Thymus (tissue), 14 donors: Measurements from ENCODE around the gene CYP27B1. TPM values are rescaled to one million over a fixed set of nuclear protein-coding genes. Genes with fewer than 3 reads are reported as not detected.
A peak's percentile ranks its signal among the peaks of the same experiment; 100 is the strongest.

ENCODE experiments used
- DNase-seq, 9 donors: peaks; one replicate each; pipeline ENCODE4 v3.0.0-alpha.2; 2013; ENCODE audit warnings: low spot score in 9 of 9, low read depth in 6 of 9, missing footprints in 1 of 9
- H3K27ac ChIP-seq, 2 donors: one replicate each; pipeline ENCODE4 v1.5.1; 2013; ENCODE audit warnings: control low read depth in 1 of 2, low read depth in 1 of 2, low read length in 1 of 2, mild to moderate bottlenecking in 1 of 2, moderate library complexity in 1 of 2
- H3K27me3 ChIP-seq, 2 donors: one replicate each; pipeline ENCODE4 v1.5.1; 2013; ENCODE audit warnings: low read length in 1 of 2; ENCODE audit not compliant: control insufficient read depth in 2 of 2, insufficient read depth in 1 of 2
- H3K36me3 ChIP-seq, 2 donors: one replicate each; pipeline ENCODE4 v1.5.1; 2013; ENCODE audit warnings: low read length in 1 of 2, mild to moderate bottlenecking in 1 of 2, moderate library complexity in 1 of 2; ENCODE audit not compliant: control insufficient read depth in 2 of 2, insufficient read depth in 2 of 2
- H3K4me1 ChIP-seq, 2 donors: one replicate each; pipeline ENCODE4 v1.5.1; 2013; ENCODE audit warnings: low read length in 2 of 2; ENCODE audit not compliant: control insufficient read depth in 2 of 2, insufficient read depth in 2 of 2
- H3K4me3 ChIP-seq, 2 donors: one replicate each; pipeline ENCODE4 v1.5.1; 2013; ENCODE audit warnings: low read length in 2 of 2, control low read depth in 1 of 2, mild to moderate bottlenecking in 1 of 2
- H3K9me3 ChIP-seq, 2 donors: one replicate each; pipeline ENCODE4 v1.5.1; 2013; ENCODE audit warnings: low read length in 1 of 2, mild to moderate bottlenecking in 1 of 2; ENCODE audit not compliant: control insufficient read depth in 2 of 2, insufficient read depth in 1 of 2
- WGBS: extraction: QIAGEN DNeasy Blood & Tissue Kit; methylation state at CpG from one replicate; pipeline ENCODE4 v1.1.7; 2013; 5-methylcytosine and 5-hydroxymethylcytosine counted together
- long read RNA-seq, 10 donors: transcript quantifications; one replicate each; lab custom pipeline, GENCODE V29; 2026
- polyA plus RNA-seq: library from polyadenylated mRNA; stranded (reverse); fragments of 200-250 nt; gene quantifications from one replicate; pipeline ENCODE4 v1.2.3, GENCODE V29; 2013
- total RNA-seq: library from RNA; stranded (reverse); fragments of 120-200 nt; gene quantifications from one replicate; pipeline ENCODE4 v1.2.4, GENCODE V29; 2013
- donor health status: healthy.

The CYP27B1 gene, protein sequence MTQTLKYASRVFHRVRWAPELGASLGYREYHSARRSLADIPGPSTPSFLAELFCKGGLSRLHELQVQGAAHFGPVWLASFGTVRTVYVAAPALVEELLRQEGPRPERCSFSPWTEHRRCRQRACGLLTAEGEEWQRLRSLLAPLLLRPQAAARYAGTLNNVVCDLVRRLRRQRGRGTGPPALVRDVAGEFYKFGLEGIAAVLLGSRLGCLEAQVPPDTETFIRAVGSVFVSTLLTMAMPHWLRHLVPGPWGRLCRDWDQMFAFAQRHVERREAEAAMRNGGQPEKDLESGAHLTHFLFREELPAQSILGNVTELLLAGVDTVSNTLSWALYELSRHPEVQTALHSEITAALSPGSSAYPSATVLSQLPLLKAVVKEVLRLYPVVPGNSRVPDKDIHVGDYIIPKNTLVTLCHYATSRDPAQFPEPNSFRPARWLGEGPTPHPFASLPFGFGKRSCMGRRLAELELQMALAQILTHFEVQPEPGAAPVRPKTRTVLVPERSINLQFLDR
- 0.42 TPM for total RNA-seq
- polyA plus RNA-seq: 0.82 TPM
- long read RNA-seq, donor 1: 0 reads
- long read RNA-seq, donor 2: 0 reads
- long read RNA-seq, donor 3, partial matches to known transcripts: 0 of 1 reads
- long read RNA-seq, donor 3, other reads (novel, unspliced or antisense): 0 of 1 reads
- long read RNA-seq, donor 4: 0 reads
- long read RNA-seq, donor 5: 0 reads
- long read RNA-seq, donor 6: 0 reads
- long read RNA-seq, donor 7: 0 reads
- long read RNA-seq, donor 8: 0 reads
- long read RNA-seq, donor 9: 0 reads
- long read RNA-seq, donor 10: 0 reads

GRCh38 chr12:57766464-57767304, at the start of gene CYP27B1:
CYP27B1 (minus strand) TSS chr12:57767078; CDS start chr12:57767041, 37 bp downstream.
- H3K27me3 ChIP-seq: peaks cover 46 to 58% of the 10 kb centered on the region in 2 donors
- DNase-seq: no peak

DNA sequence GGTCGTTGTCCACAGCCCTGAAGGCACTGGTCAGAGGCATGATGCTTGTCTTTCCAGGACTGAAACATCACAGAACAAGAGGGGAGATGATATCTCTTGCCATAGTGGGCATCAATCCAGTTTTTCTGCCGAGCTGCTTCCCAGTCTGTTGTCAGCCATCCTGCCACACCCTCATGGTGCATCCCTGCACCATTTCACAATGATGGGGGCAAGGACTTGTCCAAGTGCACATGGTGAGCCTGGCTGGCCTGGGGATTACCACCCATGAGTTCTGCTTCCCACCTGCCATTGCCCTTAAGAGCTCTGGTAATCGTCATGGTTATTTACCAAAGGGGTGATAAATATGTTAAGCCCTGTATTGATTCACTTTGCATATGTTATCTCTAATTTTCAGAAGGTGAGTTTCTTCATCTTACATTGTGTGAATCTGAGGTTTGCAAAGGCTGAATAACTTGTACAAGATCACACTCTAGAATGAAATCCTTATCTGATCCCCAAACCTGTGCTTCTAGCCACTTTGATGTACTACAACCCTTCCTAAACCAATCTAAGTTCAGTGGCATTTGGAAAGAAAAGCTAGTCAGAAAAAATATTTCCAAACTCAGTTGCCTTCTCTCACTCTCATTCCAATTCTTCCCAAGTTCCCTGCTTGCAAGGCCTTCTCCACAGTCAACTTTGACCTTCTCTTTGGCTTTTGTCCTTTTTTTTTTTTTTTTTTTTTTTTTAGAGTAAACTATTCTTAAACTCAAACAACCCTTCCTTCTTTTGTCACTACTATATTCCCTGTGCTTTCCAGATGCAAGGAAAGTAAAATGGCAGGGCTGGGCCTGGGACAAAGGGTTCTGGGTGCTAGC, 49.4 kb upstream of the CYP27B1 start:
- H3K4me3 ChIP-seq: no peak overlapping the region
- DNase-seq: no peak
- H3K9me3 ChIP-seq: no peaks in the 10 kb centered on the region
- H3K4me1 ChIP-seq: peaks cover 4 to 11% of the 10 kb centered on the region in 2 donors
- peaks cover 14 to 32% of the 10 kb centered on the region in 2 donors for H3K36me3 ChIP-seq
- 91% methylated on average over 3 of the region's 3 CpGs for WGBS
- no peak overlapping the region for H3K27ac ChIP-seq
- H3K27me3 ChIP-seq: no peaks in the 10 kb centered on the region

More at GRCh38 chr12:57766464-57767304, at the start of gene CYP27B1:
- H3K36me3 ChIP-seq: peaks cover 0 to 4% of the 10 kb centered on the region in 2 donors
- H3K9me3 ChIP-seq: peaks cover 0 to 14% of the 10 kb centered on the region in 2 donors
- H3K4me3 ChIP-seq: peak within 1 kb of the TSS in 1 of 2 donors; percentile 45
- 13% methylated on average over 38 of the region's 38 CpGs for WGBS
- H3K4me1 ChIP-seq: peaks cover 10 to 39% of the 10 kb centered on the region in 2 donors
- no peak within 1 kb of the TSS for H3K27ac ChIP-seq

DNA sequence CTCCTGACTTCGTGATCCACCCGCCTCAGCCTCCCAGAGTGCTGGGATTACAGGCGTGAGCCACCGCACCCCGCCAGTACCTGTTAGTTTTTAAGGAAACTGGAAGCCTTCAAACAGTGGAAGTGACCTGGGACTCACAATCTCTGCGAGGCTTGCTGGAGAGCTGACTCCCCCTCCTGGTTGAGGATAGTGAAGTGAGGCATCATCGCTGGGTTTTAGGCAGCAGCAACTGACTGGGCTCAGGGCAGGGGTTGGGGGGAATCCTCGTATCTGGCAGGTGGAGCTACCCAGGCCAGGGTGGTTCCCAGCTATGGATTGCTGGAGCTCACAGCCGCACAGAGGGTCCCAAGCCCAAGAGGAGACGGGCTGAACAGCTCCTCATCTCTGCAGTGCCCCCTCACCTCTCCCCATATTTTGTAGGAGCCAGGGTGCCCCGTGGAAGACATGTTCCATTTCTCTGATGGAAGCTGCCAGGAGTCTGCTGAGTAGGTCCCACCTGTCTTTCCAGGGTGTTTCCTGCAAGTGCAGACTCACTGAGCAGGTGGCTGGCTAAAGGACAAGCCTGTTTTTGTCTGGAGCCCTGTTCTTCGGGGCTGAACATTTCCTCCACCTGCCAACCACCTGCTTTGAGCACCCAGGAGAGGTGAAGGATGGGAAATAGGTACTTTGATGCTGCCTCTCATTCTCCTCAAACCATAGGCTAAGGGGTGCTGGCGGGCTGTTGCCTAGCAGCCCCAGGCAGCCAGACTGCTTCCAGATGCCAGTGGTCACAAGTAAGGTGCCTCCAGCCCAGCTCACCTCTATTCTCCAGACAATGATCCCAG, 48.5 kb upstream of the CYP27B1 start:
- 94% methylated on average over 13 of the region's 13 CpGs for WGBS
- peaks cover 4 to 11% of the 10 kb centered on the region in 2 donors for H3K4me1 ChIP-seq
- no peak overlapping the region for H3K27ac ChIP-seq
- H3K36me3 ChIP-seq: peaks cover 14 to 26% of the 10 kb centered on the region in 2 donors
- H3K27me3 ChIP-seq: no peaks in the 10 kb centered on the region
- no peak overlapping the region for H3K4me3 ChIP-seq
- no peak for DNase-seq
- H3K9me3 ChIP-seq: no peaks in the 10 kb centered on the region

- DNase-seq: no peak
- H3K4me3 ChIP-seq: no peak overlapping the region
- peaks cover 4 to 11% of the 10 kb centered on the region in 2 donors for H3K4me1 ChIP-seq
- no peaks in the 10 kb centered on the region for H3K9me3 ChIP-seq
- WGBS: 93% methylated on average over 17 of the region's 17 CpGs
- H3K27me3 ChIP-seq: no peaks in the 10 kb centered on the region
- H3K27ac ChIP-seq: no peak overlapping the region
- H3K36me3 ChIP-seq: peaks cover 15 to 18% of the 10 kb centered on the region in 2 donors
Measured at GRCh38 chr12:57813971-57814772, 47.3 kb upstream of the CYP27B1 start.

DNA sequence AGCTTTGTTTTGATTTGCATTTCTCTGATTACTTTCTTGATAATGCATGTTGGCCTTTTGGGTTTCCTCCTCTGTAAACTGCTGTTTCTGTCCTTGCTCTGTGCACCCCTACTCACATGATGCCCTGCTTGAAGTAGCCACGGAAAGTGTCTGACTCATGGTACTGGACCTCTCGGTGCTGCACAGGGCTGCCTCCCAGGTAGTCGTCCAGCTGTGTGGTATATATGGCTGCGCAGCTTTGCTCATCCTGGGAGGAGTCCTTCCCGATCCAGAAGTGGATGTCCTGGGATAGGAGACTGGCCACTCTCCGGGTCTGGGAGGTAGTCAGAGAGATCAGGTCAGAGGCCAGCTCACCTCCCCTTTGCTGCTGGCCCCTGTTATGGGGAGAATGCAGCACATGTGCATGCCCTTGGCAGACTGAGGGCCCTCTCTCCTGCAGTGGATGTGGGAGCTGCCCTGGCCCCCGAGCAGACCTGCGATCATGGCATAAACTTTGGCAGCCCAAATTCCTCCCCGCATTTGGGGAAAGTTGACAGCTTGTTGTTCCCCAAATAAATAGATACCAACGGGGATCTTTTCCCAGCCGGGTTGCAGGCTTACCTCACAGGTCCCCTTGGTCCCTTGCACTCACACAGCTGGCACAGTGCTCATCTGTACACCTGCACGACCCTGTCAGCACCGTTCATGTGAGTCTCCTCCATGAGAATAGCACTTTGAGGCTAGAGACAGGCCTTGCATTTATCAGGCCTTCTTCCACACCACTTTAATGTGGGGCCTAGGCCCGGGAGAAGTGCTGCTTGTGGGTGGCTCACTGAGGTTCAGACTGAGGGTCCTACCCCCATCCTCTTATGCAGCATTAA, 46.5 kb upstream of the CYP27B1 start:
- Histone ChIP-seq H3K4me3 (no peak overlapping the region), H3K36me3 (peaks cover 9 to 13% of the 10 kb centered on the region in 2 donors), H3K27ac (no peak overlapping the region), H3K4me1 (peaks cover 4 to 11% of the 10 kb centered on the region in 2 donors), H3K9me3 (no peaks in the 10 kb centered on the region), H3K27me3 (no peaks in the 10 kb centered on the region)
- 95% methylated on average over 14 of the region's 14 CpGs for WGBS
- DNase-seq: no peak

GRCh38 chr12:57811028-57811755, 44.3 kb upstream of the CYP27B1 start:
- Histone ChIP-seq H3K4me3 (no peak overlapping the region), H3K4me1 (peaks cover 4 to 6% of the 10 kb centered on the region in 2 donors), H3K27me3 (no peaks in the 10 kb centered on the region), H3K27ac (no peak overlapping the region), H3K36me3 (peaks cover 14 to 25% of the 10 kb centered on the region in 2 donors), H3K9me3 (no peaks in the 10 kb centered on the region)
- WGBS: 98% methylated on average over 10 of the region's 10 CpGs
- no peak for DNase-seq
